Cardiac muscle cell (in vitro differentiated cells and primary cell): ENCODE measurements around the gene DCAF16. TPM values are rescaled to one million over a fixed set of nuclear protein-coding genes. Genes with fewer than 3 reads are reported as not detected.

ENCODE experiments used
- DNase-seq, 2 donors: peaks; one replicate each; pipeline versions ENCODE4 v3.0.0 to v3.0.0-alpha.2; 2010 to 2017; ENCODE audit warnings: low read depth in 1 of 2, low spot score in 1 of 2
- H3K27ac ChIP-seq: fragments of 200-600 bp; sonication (generic); 2 replicates; pipeline ENCODE4 v1.5.1; 2016
- H3K27me3 ChIP-seq: fragments of 200-600 bp; sonication (generic); 2 replicates; pipeline ENCODE4 v1.6.0; 2016; ENCODE audit warnings: control low read depth
- H3K36me3 ChIP-seq: fragments of 200-600 bp; sonication (generic); 2 replicates; pipeline ENCODE4 v1.5.1; 2016; ENCODE audit warnings: control low read depth
- H3K4me1 ChIP-seq: fragments of 200-600 bp; sonication (generic); 2 replicates; pipeline ENCODE4 v1.8.1; 2017; ENCODE audit warnings: low read depth, mild to moderate bottlenecking, mixed run types
- H3K4me3 ChIP-seq: fragments of 200-600 bp; sonication (generic); 2 replicates; pipeline ENCODE4 v1.5.1; 2016; ENCODE audit warnings: mild to moderate bottlenecking
- H3K9me3 ChIP-seq: fragments of 200-600 bp; sonication (generic); 2 replicates; pipeline ENCODE4 v1.5.1; 2017; ENCODE audit warnings: low read depth, mild to moderate bottlenecking, control low read depth
- polyA plus RNA-seq: library from polyadenylated mRNA; unstranded; fragments of >200 nt; fragmentation: Nextera tagmentation; extraction: Ambion mirVana; gene quantifications from 2 replicates; pipeline ENCODE4 v1.2.1, GENCODE V29; 2016
- total RNA-seq: library from RNA; depleted of rRNA; stranded (reverse); fragments of >200 nt; gene quantifications from 2 replicates; pipeline ENCODE4 v1.2.3, GENCODE V29; 2016
- TF ChIP-seq, protein P1 (sequence below): IDR thresholded peaks from 2 replicates; pipeline ENCODE4 v1.5.1; 2012; ENCODE audit warnings: low read depth, mild to moderate bottlenecking, low read length

The DCAF16 gene
- total and polyA plus RNA-seq, 2 experiments from 2014 or later = 17.9 to 76.6 TPM

DNA sequence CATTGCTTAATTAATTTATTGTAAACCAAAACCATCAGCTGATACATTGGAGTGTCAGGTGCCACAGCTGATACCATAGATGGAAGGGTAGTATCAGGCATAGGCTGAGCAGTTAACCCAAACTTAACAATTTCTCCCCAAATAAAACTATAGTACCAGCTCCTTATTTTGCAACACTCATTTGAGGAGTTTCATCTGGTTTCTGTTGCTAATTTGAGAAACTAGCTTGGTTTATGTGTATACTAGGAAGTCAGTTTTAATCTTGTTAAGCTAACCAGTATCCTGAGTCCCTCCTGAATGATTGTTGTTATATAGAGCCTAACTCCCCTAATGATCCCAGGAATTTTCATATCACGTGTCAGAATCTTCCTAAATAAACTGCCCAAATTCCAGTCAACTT lies 12.7 kb downstream of the DCAF16 start:
- Histone ChIP-seq H3K27ac (no peak overlapping the region), H3K9me3 (no peaks in the 10 kb centered on the region), H3K4me1 (no peaks in the 10 kb centered on the region), H3K36me3 (peaks cover 22% of the 10 kb centered on the region), H3K27me3 (no peaks in the 10 kb centered on the region), H3K4me3 (no peak overlapping the region)
- TF ChIP-seq, protein P1, sequence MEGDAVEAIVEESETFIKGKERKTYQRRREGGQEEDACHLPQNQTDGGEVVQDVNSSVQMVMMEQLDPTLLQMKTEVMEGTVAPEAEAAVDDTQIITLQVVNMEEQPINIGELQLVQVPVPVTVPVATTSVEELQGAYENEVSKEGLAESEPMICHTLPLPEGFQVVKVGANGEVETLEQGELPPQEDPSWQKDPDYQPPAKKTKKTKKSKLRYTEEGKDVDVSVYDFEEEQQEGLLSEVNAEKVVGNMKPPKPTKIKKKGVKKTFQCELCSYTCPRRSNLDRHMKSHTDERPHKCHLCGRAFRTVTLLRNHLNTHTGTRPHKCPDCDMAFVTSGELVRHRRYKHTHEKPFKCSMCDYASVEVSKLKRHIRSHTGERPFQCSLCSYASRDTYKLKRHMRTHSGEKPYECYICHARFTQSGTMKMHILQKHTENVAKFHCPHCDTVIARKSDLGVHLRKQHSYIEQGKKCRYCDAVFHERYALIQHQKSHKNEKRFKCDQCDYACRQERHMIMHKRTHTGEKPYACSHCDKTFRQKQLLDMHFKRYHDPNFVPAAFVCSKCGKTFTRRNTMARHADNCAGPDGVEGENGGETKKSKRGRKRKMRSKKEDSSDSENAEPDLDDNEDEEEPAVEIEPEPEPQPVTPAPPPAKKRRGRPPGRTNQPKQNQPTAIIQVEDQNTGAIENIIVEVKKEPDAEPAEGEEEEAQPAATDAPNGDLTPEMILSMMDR = no peak
- DNase-seq = no peak

DNA sequence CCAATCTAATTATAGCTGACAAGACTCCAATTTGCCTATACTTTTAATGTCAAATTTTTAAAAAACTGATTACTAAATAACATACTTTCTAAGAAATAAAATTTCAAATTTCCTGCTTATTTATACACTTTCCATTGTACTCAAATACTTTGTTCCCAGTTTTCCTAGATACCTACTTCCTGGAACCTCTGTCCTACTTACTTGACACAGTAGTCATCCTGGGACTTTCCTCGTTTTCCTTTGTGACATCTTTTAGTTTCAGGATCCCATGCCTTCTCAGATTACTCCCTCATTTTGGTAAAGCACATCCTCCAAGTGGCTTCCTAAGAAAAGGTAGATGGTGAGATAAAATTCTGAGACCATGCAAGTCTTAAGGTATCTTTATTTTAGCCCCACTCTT lies 15.8 kb downstream of the DCAF16 start:
- DNase-seq = no peak
- TF ChIP-seq, protein P1 = no peak
- Histone ChIP-seq H3K27ac (no peak overlapping the region), H3K27me3 (no peaks in the 10 kb centered on the region), H3K4me3 (no peak overlapping the region), H3K9me3 (no peaks in the 10 kb centered on the region), H3K36me3 (peaks cover 3% of the 10 kb centered on the region), H3K4me1 (no peaks in the 10 kb centered on the region)

DNA sequence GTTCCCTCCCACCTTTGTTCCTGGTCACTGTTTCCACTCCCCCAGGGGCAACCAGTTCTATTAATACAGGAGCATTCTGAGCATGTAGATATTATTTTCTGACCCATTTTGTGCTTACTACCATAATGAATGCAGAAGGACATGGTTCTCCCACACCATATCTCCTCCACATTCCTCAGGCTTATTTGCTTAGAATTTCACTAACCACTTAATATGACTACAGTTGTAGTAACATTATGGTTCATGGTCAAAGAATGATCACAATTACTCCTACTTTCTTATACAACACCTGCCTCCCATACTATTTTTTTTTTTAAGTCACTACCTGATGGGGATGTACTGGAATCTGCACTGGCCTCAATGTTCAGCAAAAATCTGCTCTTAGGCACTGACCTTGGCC lies 21.6 kb downstream of the DCAF16 start:
- Histone ChIP-seq H3K27ac (no peak overlapping the region), H3K4me3 (no peak overlapping the region), H3K27me3 (peaks cover 3% of the 10 kb centered on the region), H3K36me3 (no peaks in the 10 kb centered on the region), H3K9me3 (no peaks in the 10 kb centered on the region), H3K4me1 (no peaks in the 10 kb centered on the region)
- no peak for DNase-seq
- TF ChIP-seq, protein P1 = no peak

DNA sequence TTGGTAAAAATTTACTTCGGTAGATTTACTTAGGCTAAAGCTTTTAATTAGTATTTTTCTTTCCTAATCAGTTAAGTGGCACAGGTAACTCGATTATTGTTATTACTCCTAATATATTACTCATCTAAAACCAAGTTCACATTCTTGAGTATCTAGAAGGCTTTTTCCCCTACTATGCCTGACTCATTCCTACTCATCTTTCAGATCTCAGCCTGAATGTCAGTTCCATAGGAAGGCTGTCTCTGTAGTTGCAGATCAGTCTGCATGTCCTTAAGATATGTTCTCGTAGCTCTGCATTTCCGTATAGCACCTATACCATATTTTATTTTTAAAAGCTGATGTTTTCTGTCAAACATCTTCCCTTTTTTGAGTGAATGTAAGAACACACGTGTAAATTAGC lies 23.2 kb downstream of the DCAF16 start:
- H3K4me1 ChIP-seq = no peaks in the 10 kb centered on the region
- peaks cover 19% of the 10 kb centered on the region for H3K27me3 ChIP-seq
- H3K4me3 ChIP-seq = no peak overlapping the region
- no peak overlapping the region for H3K27ac ChIP-seq
- no peaks in the 10 kb centered on the region for H3K36me3 ChIP-seq
- H3K9me3 ChIP-seq = no peaks in the 10 kb centered on the region
- TF ChIP-seq, protein P1 = no peak
- DNase-seq = no peak

DNA sequence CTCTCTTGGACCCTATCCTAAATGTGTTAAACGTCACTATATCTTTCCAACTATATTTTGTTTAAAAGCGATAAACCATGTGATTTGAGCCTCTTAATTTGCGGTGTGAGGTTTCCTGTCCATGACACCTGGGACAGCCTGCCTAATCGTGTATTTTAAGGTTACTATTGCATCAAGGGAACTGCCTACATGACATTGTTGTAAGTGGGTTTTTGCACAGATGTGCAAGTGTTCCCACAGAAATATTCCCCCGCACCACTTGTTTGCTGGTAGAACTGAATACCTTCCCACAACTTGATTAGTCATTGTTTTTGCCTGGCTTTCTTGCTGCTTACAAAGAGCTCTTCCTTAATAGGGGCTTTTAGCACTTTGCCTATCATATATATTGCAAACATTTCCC lies 24.0 kb downstream of the DCAF16 start:
- Histone ChIP-seq H3K9me3 (no peaks in the 10 kb centered on the region), H3K4me3 (no peak overlapping the region), H3K4me1 (no peaks in the 10 kb centered on the region), H3K36me3 (no peaks in the 10 kb centered on the region), H3K27ac (no peak overlapping the region), H3K27me3 (peaks cover 27% of the 10 kb centered on the region)
- TF ChIP-seq, protein P1 = no peak
- DNase-seq = no peak

DNA sequence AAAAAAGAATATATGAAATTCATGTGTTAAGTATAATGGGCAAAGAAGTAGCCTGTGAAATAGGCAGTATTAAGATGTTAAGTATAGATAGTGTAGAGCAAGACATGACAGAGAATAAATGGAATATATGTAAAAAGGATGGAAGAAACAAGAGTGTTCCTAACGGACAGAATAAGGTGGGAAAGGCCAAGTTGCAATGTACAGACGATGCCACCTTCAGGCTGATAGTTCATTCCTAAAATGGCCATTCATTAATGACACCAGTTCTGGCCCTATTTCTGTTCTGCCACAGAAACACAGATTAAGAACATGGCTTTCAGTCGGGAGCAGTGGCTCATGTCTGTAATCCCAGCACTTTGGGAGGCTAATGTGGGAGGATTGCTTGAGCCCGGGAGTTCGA lies 24.7 kb downstream of the DCAF16 start:
- Histone ChIP-seq H3K27ac (no peak overlapping the region), H3K4me3 (no peak overlapping the region), H3K36me3 (no peaks in the 10 kb centered on the region), H3K27me3 (peaks cover 34% of the 10 kb centered on the region), H3K4me1 (no peaks in the 10 kb centered on the region), H3K9me3 (no peaks in the 10 kb centered on the region)
- no peak for DNase-seq
- TF ChIP-seq, protein P1 = no peak
